ENCODE data around the gene SUGCT.
"Not testable (repeated sequence)": the region's sequence is repeated elsewhere in the genome, so short reads cannot be mapped to it uniquely, and the experiment has no call there.

Gene SUGCT

GRCh38 chr7:40263752-40264390 is 129.1 kb downstream of the SUGCT start:
- no peak for DNase-seq (ENCODE audit: low spot score)

GRCh38 chr7:40267583-40267982 is 132.8 kb downstream of the SUGCT start:
- DNase-seq (ENCODE audit: low spot score) = no peak

- DNase-seq (ENCODE audit: low spot score) = not testable (repeated sequence)
Observed at GRCh38 chr7:40268810-40269209, 134.0 kb downstream of the SUGCT start.

GRCh38 chr7:40276061-40276460 is 141.3 kb downstream of the SUGCT start:
- no peak for DNase-seq (ENCODE audit: low spot score)

GRCh38 chr7:40279991-40280390 is 145.2 kb downstream of the SUGCT start:
- no peak for DNase-seq (ENCODE audit: low spot score)

- DNase-seq (ENCODE audit: low spot score) = no peak
Observed at GRCh38 chr7:40282858-40283257, 148.1 kb downstream of the SUGCT start.

- DNase-seq (ENCODE audit: low spot score) = no peak
Observed at GRCh38 chr7:40283391-40283790, 148.6 kb downstream of the SUGCT start.

- no peak for DNase-seq (ENCODE audit: low spot score)
Observed at GRCh38 chr7:40288827-40289226, 154.0 kb downstream of the SUGCT start.

GRCh38 chr7:40297741-40298311 is 163.0 kb downstream of the SUGCT start:
- DNase-seq (ENCODE audit: low spot score) = no peak

- DNase-seq (ENCODE audit: low spot score) = no peak
Observed at GRCh38 chr7:40298421-40298820, 163.6 kb downstream of the SUGCT start.

- peak; percentile 17 for DNase-seq (ENCODE audit: low spot score)
Observed at GRCh38 chr7:40299097-40299496, 164.3 kb downstream of the SUGCT start.

- no peak for DNase-seq (ENCODE audit: low spot score)
Observed at GRCh38 chr7:40300146-40300670, 165.4 kb downstream of the SUGCT start.

GRCh38 chr7:40301486-40302068 is 166.8 kb downstream of the SUGCT start:
- peak; percentile 35 for DNase-seq (ENCODE audit: low spot score)

- no peak for DNase-seq (ENCODE audit: low spot score)
Observed at GRCh38 chr7:40303996-40304395, 169.2 kb downstream of the SUGCT start.

- no peak for DNase-seq (ENCODE audit: low spot score)
Observed at GRCh38 chr7:40305229-40305628, 170.4 kb downstream of the SUGCT start.

- DNase-seq (ENCODE audit: low spot score) = no peak
Observed at GRCh38 chr7:40306025-40306424, 171.2 kb downstream of the SUGCT start.

- DNase-seq (ENCODE audit: low spot score) = peak; percentile 37
Observed at GRCh38 chr7:40306596-40306995, 171.8 kb downstream of the SUGCT start.

- DNase-seq (ENCODE audit: low spot score) = no peak
Observed at GRCh38 chr7:40310258-40310657, 175.5 kb downstream of the SUGCT start.

- DNase-seq (ENCODE audit: low spot score) = no peak
Observed at GRCh38 chr7:40311307-40311706, 176.5 kb downstream of the SUGCT start.

GRCh38 chr7:40315277-40315676 is 180.5 kb downstream of the SUGCT start:
- no peak for DNase-seq (ENCODE audit: low spot score)

GRCh38 chr7:40316176-40316575 is 181.4 kb downstream of the SUGCT start:
- no peak for DNase-seq (ENCODE audit: low spot score)

GRCh38 chr7:40324914-40325313 is 190.1 kb downstream of the SUGCT start:
- DNase-seq (ENCODE audit: low spot score) = peak; percentile 38

- no peak for DNase-seq (ENCODE audit: low spot score)
Observed at GRCh38 chr7:40327113-40327512, 192.3 kb downstream of the SUGCT start.

GRCh38 chr7:40327873-40328272 is 193.1 kb downstream of the SUGCT start:
- no peak for DNase-seq (ENCODE audit: low spot score)
